Liver (tissue), 9 donors: ENCODE results near the gene CDK16. TPM values are rescaled to one million over a fixed set of nuclear protein-coding genes. Genes with fewer than 3 reads are reported as not detected.

Source experiments
- DNase-seq: peaks from one replicate; pipeline ENCODE4 v3.0.0-alpha.2; 2017; ENCODE audit warnings: low spot score
- H3K27ac ChIP-seq, 2 donors: one replicate each; pipeline ENCODE4 v1.7.0; 2013; ENCODE audit warnings: inconsistent platforms in 2 of 2, low read length in 2 of 2, control low read depth in 1 of 2, low read depth in 1 of 2, mild to moderate bottlenecking in 1 of 2
- H3K27me3 ChIP-seq, 4 donors: one replicate each; pipeline versions ENCODE4 v1.6.1 to v1.7.0; 2013; ENCODE audit warnings: low read length in 3 of 4, inconsistent platforms in 1 of 4, mild to moderate bottlenecking in 1 of 4, moderate library complexity in 1 of 4; ENCODE audit not compliant: control insufficient read depth in 4 of 4, insufficient read depth in 4 of 4
- H3K36me3 ChIP-seq, 4 donors: one replicate each; pipeline versions ENCODE4 v1.6.1 to v1.7.0; 2013; ENCODE audit warnings: low read length in 3 of 4, mild to moderate bottlenecking in 3 of 4, low read depth in 1 of 4, moderate library complexity in 1 of 4; ENCODE audit not compliant: control insufficient read depth in 4 of 4, insufficient read depth in 3 of 4
- H3K4me1 ChIP-seq, 4 donors: one replicate each; pipeline versions ENCODE4 v1.6.1 to v1.7.0; 2013; ENCODE audit warnings: low read length in 3 of 4, mild to moderate bottlenecking in 3 of 4, moderate library complexity in 1 of 4; ENCODE audit not compliant: control insufficient read depth in 4 of 4, insufficient read depth in 4 of 4
- H3K4me3 ChIP-seq, 3 donors: one replicate each; pipeline versions ENCODE4 v1.6.1 to v1.7.0; 2013; ENCODE audit warnings: low read length in 3 of 3, control low read depth in 1 of 3, low read depth in 1 of 3, mild to moderate bottlenecking in 1 of 3
- H3K9ac ChIP-seq, 2 donors: one replicate each; pipeline ENCODE4 v1.7.0; 2013; ENCODE audit warnings: low read length in 2 of 2, mild to moderate bottlenecking in 2 of 2, moderate library complexity in 2 of 2, control low read depth in 1 of 2, low read depth in 1 of 2
- H3K9me3 ChIP-seq, 4 donors: one replicate each; pipeline versions ENCODE4 v1.6.1 to v1.7.0; 2013; ENCODE audit warnings: low read length in 3 of 4; ENCODE audit not compliant: control insufficient read depth in 4 of 4
- EGR1 ChIP-seq, 2 donors: IDR thresholded peaks; 2 replicates each; pipeline ENCODE4 v1.6.1; 2016 to 2018; ENCODE audit warnings: antibody characterized with exemption in 2 of 2, low read depth in 2 of 2
- FOXA1 ChIP-seq: IDR thresholded peaks from 2 replicates; pipeline ENCODE4 v1.6.1; 2016; ENCODE audit warnings: antibody characterized with exemption
- FOXA2 ChIP-seq: IDR thresholded peaks from 2 replicates; pipeline ENCODE4 v1.6.1; 2016; ENCODE audit warnings: antibody characterized with exemption
- GABPA ChIP-seq, 2 donors: IDR thresholded peaks in 1 of 2; conservative IDR thresholded peaks in 1 of 2; 2 replicates each; pipeline ENCODE4 v1.6.1; 2016; ENCODE audit warnings: antibody characterized with exemption in 2 of 2, mild to moderate bottlenecking in 1 of 2, moderate library complexity in 1 of 2
- HNF4A ChIP-seq, 2 donors: conservative IDR thresholded peaks; 2 replicates each; pipeline ENCODE4 v1.6.1; 2016; ENCODE audit warnings: antibody characterized with exemption in 2 of 2, mild to moderate bottlenecking in 2 of 2
- HNF4G ChIP-seq: IDR thresholded peaks from 2 replicates; pipeline ENCODE4 v1.6.1; 2016; ENCODE audit warnings: antibody characterized with exemption
- JUND ChIP-seq, 2 donors: IDR thresholded peaks; 2 replicates each; pipeline ENCODE4 v1.6.1; 2016; ENCODE audit warnings: antibody characterized with exemption in 2 of 2
- NR2F2 ChIP-seq: IDR thresholded peaks from 2 replicates; pipeline ENCODE4 v1.6.1; 2016; ENCODE audit warnings: antibody characterized with exemption
- RAD21 ChIP-seq, 2 donors: IDR thresholded peaks; 2 replicates each; pipeline ENCODE4 v1.6.1; 2016; ENCODE audit warnings: antibody characterized with exemption in 2 of 2, mild to moderate bottlenecking in 2 of 2
- RXRA ChIP-seq, 2 donors: IDR thresholded peaks; 2 replicates each; pipeline ENCODE4 v1.6.1; 2017 to 2018; ENCODE audit warnings: antibody characterized with exemption in 2 of 2, mild to moderate bottlenecking in 1 of 2
- TAF1 ChIP-seq: conservative IDR thresholded peaks from 2 replicates; pipeline ENCODE4 v1.6.1; 2016; ENCODE audit warnings: antibody characterized with exemption, mild to moderate bottlenecking
- YY1 ChIP-seq: IDR thresholded peaks from 2 replicates; pipeline ENCODE4 v1.6.1; 2016; ENCODE audit warnings: antibody characterized with exemption, mild to moderate bottlenecking
- WGBS: extraction: QIAGEN DNeasy Blood & Tissue Kit; methylation state at CpG from one replicate; pipeline ENCODE4 v1.1.7; 2013; 5-methylcytosine and 5-hydroxymethylcytosine counted together
- polyA plus RNA-seq, 2 donors: library from polyadenylated mRNA; stranded (reverse) in 1 of 2; unstranded in 1 of 2; fragments of 200-250 nt in 1 of 2; fragments of >200 nt in 1 of 2; fragmentation: Nextera tagmentation in 1 of 2; extraction: Ambion mirVana in 1 of 2; gene quantifications; one replicate each; pipeline versions ENCODE4 v1.2.1 to v1.2.3, GENCODE V29; 2013 to 2015
- total RNA-seq, 2 donors: library from RNA; depleted of rRNA; stranded (reverse); fragments of >200 nt; gene quantifications; one replicate each; pipeline ENCODE4 v1.2.3, GENCODE V29; 2014
- TF ChIP-seq, protein P1 (sequence below): IDR thresholded peaks from 2 replicates; pipeline ENCODE4 v1.6.1; 2016; ENCODE audit warnings: antibody characterized with exemption
- TF ChIP-seq, protein P2 (sequence below): IDR thresholded peaks from 2 replicates; pipeline ENCODE4 v1.6.1; 2016; ENCODE audit warnings: antibody characterized with exemption
- TF ChIP-seq, protein P3 (sequence below): fragments of 150-350 bp; IDR thresholded peaks from 2 replicates; pipeline ENCODE4 v1.5.1; 2017; ENCODE audit warnings: improper control_type of control experiment, low read depth, low read length; ENCODE audit not compliant: missing input control
- TF ChIP-seq, protein P4 (sequence below): IDR thresholded peaks from 2 replicates; pipeline ENCODE4 v1.6.1; 2016; ENCODE audit warnings: antibody characterized with exemption
- TF ChIP-seq, protein P5 (sequence below): IDR thresholded peaks from 2 replicates; pipeline ENCODE4 v1.6.1; 2016; ENCODE audit warnings: antibody characterized with exemption, mild to moderate bottlenecking
- donor health status: healthy.
- donor health status: healthy.
- donor health status: healthy.
- donor health status: healthy.
- donor health status: healthy.

The CDK16 gene
- total and polyA plus RNA-seq, 4 donors = 10.8 to 31.1 (median 19.9) TPM

DNA sequence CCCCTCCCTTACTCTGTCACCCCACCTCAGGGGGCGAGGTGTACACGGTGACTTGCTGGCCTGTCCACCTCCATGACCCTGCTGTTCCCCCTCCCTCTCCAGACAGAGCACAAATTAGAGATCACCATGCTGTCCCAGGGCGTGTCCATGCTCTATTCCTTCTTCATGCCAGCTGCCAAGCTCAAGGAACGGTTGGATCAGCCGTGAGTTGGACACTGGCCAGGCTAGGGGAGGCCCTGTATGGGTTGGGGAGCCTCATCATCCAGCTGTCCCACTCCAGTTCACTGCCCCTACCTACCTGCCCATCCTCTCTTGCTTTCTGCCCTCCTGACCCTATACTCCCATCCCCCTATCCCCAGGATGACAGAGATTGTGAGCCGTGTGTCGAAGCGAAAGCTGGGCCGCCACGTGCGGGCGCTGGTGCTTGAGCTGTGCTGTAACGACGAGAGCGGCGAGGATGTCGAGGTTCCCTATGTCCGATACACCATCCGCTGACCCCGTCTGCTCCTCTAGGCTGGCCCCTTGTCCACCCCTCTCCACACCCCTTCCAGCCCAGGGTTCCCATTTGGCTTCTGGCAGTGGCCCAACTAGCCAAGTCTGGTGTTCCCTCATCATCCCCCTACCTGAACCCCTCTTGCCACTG, 3.9 kb upstream of the CDK16 start (continued):
- TF ChIP-seq FOXA2 (no peak), RAD21 (IDR thresholded peaks at IDR 0.05) (no peak), HNF4A (conservative IDR thresholded peaks at IDR 0.05) (no peak), HNF4G (no peak)
- TF ChIP-seq, protein P1, sequence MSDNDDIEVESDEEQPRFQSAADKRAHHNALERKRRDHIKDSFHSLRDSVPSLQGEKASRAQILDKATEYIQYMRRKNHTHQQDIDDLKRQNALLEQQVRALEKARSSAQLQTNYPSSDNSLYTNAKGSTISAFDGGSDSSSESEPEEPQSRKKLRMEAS = no peak

DNA sequence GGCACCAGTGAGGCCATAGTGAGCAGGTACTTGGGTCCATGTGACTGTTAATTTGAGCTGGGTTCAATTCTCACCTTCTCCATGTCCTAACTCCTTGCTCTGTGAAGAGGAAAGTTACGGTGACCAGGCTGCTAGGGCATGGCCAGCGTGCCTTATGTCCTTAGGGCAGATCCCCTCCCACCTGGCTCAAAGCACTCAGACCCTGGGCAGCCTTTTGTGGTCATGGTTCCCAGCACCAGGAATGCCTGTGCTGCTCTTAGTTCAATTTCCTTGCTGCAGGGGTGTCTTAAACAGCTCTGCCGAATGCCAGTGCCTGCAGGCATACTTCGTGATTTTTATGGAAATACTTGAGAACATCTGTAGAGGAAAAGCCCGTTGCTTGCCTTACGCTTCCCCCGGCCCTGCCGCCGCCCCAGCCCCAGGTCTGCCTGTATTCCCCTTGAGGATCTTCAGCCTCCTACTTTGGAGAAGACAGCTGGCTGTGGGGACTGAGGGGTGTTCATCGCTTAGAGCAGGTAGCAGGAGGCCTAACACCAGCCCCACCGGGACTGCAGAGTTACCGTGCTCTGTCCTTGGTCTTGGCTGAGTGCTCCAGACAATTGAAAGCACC, 3.1 kb upstream of the CDK16 start:
- TF ChIP-seq FOXA2 (no peak), JUND (IDR thresholded peaks at IDR 0.05) (no peak), TAF1 (no peak), FOXA1 (no peak), NR2F2 (no peak), HNF4G (no peak), YY1 (no peak), RXRA (IDR thresholded peaks at IDR 0.05) (no peak), HNF4A (conservative IDR thresholded peaks at IDR 0.05) (no peak), GABPA (IDR thresholded peaks at IDR 0.05 in 1 of 2, conservative IDR thresholded peaks at IDR 0.05 in 1 of 2) (no peak)
- TF ChIP-seq, protein P2, sequence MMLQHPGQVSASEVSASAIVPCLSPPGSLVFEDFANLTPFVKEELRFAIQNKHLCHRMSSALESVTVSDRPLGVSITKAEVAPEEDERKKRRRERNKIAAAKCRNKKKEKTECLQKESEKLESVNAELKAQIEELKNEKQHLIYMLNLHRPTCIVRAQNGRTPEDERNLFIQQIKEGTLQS = no peak
- TF ChIP-seq, protein P3, sequence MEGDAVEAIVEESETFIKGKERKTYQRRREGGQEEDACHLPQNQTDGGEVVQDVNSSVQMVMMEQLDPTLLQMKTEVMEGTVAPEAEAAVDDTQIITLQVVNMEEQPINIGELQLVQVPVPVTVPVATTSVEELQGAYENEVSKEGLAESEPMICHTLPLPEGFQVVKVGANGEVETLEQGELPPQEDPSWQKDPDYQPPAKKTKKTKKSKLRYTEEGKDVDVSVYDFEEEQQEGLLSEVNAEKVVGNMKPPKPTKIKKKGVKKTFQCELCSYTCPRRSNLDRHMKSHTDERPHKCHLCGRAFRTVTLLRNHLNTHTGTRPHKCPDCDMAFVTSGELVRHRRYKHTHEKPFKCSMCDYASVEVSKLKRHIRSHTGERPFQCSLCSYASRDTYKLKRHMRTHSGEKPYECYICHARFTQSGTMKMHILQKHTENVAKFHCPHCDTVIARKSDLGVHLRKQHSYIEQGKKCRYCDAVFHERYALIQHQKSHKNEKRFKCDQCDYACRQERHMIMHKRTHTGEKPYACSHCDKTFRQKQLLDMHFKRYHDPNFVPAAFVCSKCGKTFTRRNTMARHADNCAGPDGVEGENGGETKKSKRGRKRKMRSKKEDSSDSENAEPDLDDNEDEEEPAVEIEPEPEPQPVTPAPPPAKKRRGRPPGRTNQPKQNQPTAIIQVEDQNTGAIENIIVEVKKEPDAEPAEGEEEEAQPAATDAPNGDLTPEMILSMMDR = no peak
- TF ChIP-seq, protein P4, sequence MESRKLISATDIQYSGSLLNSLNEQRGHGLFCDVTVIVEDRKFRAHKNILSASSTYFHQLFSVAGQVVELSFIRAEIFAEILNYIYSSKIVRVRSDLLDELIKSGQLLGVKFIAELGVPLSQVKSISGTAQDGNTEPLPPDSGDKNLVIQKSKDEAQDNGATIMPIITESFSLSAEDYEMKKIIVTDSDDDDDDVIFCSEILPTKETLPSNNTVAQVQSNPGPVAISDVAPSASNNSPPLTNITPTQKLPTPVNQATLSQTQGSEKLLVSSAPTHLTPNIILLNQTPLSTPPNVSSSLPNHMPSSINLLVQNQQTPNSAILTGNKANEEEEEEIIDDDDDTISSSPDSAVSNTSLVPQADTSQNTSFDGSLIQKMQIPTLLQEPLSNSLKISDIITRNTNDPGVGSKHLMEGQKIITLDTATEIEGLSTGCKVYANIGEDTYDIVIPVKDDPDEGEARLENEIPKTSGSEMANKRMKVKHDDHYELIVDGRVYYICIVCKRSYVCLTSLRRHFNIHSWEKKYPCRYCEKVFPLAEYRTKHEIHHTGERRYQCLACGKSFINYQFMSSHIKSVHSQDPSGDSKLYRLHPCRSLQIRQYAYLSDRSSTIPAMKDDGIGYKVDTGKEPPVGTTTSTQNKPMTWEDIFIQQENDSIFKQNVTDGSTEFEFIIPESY = no peak
- TF ChIP-seq, protein P1 = no peak
- Histone ChIP-seq H3K4me1 (peaks cover under 1 to 32% (median 21%) of the 10 kb centered on the region in 4 donors), H3K4me3 (no peak overlapping the region), H3K36me3 (peaks cover 16 to 57% (median 34%) of the 10 kb centered on the region in 4 donors), H3K9me3 (no peaks in the 10 kb centered on the region), H3K27ac (no peak overlapping the region), H3K27me3 (no peaks in the 10 kb centered on the region), H3K9ac (no peak overlapping the region)
- DNase-seq = no peak
- WGBS = 96% methylated on average over 12 of the region's 12 CpGs

DNA sequence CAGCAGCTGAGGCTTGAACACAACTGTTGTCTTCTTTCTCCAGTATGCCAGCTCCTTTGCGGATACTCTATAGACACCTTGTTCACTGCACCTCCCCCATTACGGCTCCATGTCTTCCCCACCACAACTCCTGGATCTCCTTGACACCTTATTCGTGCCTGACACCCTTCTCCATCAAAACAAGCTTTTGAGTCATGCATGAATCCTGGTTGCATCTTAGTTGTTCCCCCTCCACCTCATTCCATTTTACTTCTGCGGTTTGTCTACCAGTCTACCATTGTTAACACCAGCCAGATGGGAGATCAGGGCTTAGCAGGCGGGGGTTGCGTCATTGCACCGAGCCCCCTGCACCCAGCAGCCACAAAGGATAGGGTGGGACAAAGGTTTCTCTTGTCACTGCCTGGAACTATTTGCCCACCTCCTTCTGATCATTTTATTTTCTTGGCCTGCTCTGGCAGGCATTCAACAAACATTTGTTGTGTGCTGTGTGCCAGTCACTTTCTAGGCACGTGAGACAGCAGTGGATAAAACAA, 2.0 kb upstream of the CDK16 start:
- WGBS = 86% methylated on average over 8 of the region's 8 CpGs
- no peak for DNase-seq
- no peak overlapping the region for H3K9ac ChIP-seq
- H3K27me3 ChIP-seq = no peaks in the 10 kb centered on the region
- no peak overlapping the region for H3K4me3 ChIP-seq
- peaks cover 2 to 42% (median 26%) of the 10 kb centered on the region in 4 donors for H3K4me1 ChIP-seq
- H3K27ac ChIP-seq = peak overlapping the region; percentile 71 to 99
- no peaks in the 10 kb centered on the region for H3K9me3 ChIP-seq
- TF ChIP-seq HNF4G (no peak), EGR1 (IDR thresholded peaks at IDR 0.05; ENCODE audit: low read depth in 2 of 2) (no peak), RAD21 (IDR thresholded peaks at IDR 0.05) (no peak)
- TF ChIP-seq, protein P5, sequence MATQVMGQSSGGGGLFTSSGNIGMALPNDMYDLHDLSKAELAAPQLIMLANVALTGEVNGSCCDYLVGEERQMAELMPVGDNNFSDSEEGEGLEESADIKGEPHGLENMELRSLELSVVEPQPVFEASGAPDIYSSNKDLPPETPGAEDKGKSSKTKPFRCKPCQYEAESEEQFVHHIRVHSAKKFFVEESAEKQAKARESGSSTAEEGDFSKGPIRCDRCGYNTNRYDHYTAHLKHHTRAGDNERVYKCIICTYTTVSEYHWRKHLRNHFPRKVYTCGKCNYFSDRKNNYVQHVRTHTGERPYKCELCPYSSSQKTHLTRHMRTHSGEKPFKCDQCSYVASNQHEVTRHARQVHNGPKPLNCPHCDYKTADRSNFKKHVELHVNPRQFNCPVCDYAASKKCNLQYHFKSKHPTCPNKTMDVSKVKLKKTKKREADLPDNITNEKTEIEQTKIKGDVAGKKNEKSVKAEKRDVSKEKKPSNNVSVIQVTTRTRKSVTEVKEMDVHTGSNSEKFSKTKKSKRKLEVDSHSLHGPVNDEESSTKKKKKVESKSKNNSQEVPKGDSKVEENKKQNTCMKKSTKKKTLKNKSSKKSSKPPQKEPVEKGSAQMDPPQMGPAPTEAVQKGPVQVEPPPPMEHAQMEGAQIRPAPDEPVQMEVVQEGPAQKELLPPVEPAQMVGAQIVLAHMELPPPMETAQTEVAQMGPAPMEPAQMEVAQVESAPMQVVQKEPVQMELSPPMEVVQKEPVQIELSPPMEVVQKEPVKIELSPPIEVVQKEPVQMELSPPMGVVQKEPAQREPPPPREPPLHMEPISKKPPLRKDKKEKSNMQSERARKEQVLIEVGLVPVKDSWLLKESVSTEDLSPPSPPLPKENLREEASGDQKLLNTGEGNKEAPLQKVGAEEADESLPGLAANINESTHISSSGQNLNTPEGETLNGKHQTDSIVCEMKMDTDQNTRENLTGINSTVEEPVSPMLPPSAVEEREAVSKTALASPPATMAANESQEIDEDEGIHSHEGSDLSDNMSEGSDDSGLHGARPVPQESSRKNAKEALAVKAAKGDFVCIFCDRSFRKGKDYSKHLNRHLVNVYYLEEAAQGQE = no peak
- TF ChIP-seq, protein P1 = no peak
- TF ChIP-seq, protein P3 = no peak
- H3K36me3 ChIP-seq = peaks cover 13 to 47% (median 29%) of the 10 kb centered on the region in 4 donors
